Endothelial cell of umbilical vein (primary cell): ENCODE results near the gene AMELX. TPM values are rescaled to one million over a fixed set of nuclear protein-coding genes. Genes with fewer than 3 reads are reported as not detected.
A peak's percentile ranks its signal among the peaks of the same experiment; 100 is the strongest.

Experiments used
- BruUV-seq: library from RNA; stranded (reverse); fragments of 400-500 nt; replicated peaks from 2 replicates; lab custom pipeline; 2021; lab: Mats Ljungman, UMichigan
- CTCF ChIA-PET: fragments of 300-600, 350-600 bp; sonication (Branson Sonifier 250); formaldehyde crosslinking; loops from one replicate; lab custom pipeline; 2021; ENCODE audit warnings: antibody characterized with exemption, inconsistent platforms; lab: Charles Lee
- POLR2A ChIA-PET: fragments of 300-600, 350-600 bp; sonication (Branson Sonifier 250); formaldehyde crosslinking; loops from one replicate; lab custom pipeline; 2021; ENCODE audit warnings: antibody characterized with exemption, inconsistent platforms; lab: Charles Lee
- DNase-seq: peaks from one replicate; pipeline ENCODE4 v3.0.0-alpha.2; 2011; ENCODE audit warnings: low read depth, low spot score
- FAIRE-seq: peaks from 2 replicates; lab custom pipeline; 2011; peaks lifted over from hg19 to GRCh38; lab: Jason Lieb, UNC
- H2AFZ ChIP-seq: 2 replicates; pipeline ENCODE4 v1.6.0; 2012; ENCODE audit warnings: low read depth, low read length, control low read depth, inconsistent platforms
- H3K27ac ChIP-seq: 2 replicates; pipeline ENCODE4 v1.5.1; 2011; ENCODE audit warnings: low read depth, mild to moderate bottlenecking, control low read depth, low read length, moderate library complexity; ENCODE audit not compliant: insufficient read depth
- H3K27me3 ChIP-seq, 2 experiments: 2 replicates each; pipeline versions ENCODE4 v1.6.0 to v1.6.1; 2011; ENCODE audit warnings: low read length in 2 of 2, mixed read lengths in 1 of 2; ENCODE audit not compliant: control insufficient read depth in 2 of 2, insufficient read depth in 2 of 2
- H3K36me3 ChIP-seq, 2 experiments: 2 replicates in 1 of 2; 3 replicates in 1 of 2; pipeline ENCODE4 v1.5.1; 2011; ENCODE audit warnings: low read length in 2 of 2, mild to moderate bottlenecking in 1 of 2, moderate library complexity in 1 of 2; ENCODE audit not compliant: control insufficient read depth in 2 of 2, insufficient read depth in 2 of 2; ENCODE audit errors: extremely low read depth in 1 of 2
- H3K4me1 ChIP-seq: 3 replicates; pipeline ENCODE4 v1.5.1; 2011; ENCODE audit warnings: mild to moderate bottlenecking, low read length; ENCODE audit not compliant: control insufficient read depth, insufficient read depth; ENCODE audit errors: extremely low read depth
- H3K4me2 ChIP-seq: 2 replicates; pipeline ENCODE4 v1.6.1; 2011; ENCODE audit warnings: low read length, control low read depth, mixed read lengths; ENCODE audit not compliant: insufficient read depth
- H3K4me3 ChIP-seq, 3 experiments: fragments of 200-600 bp in 1 of 3; sonication (generic), shearing (Covaris generic) in 1 of 3; replicated peaks in 1 of 3; 2 replicates each; pipeline ENCODE4 v1.5.1; 2011 to 2016; ENCODE audit warnings: control low read depth in 3 of 3, low read length in 3 of 3, mild to moderate bottlenecking in 2 of 3, inconsistent platforms in 1 of 3, low read depth in 1 of 3, moderate library complexity in 1 of 3; ENCODE audit not compliant: insufficient read depth in 1 of 3
- H3K79me2 ChIP-seq: 2 replicates; pipeline ENCODE4 v1.6.0; 2012; ENCODE audit warnings: low read length, inconsistent platforms; ENCODE audit not compliant: control insufficient read depth, insufficient read depth
- H3K9ac ChIP-seq: replicated peaks from 2 replicates; pipeline ENCODE3; 2011; ENCODE audit warnings: low read length, control low read depth; ENCODE audit not compliant: insufficient read depth; ENCODE audit errors: extremely low read depth
- H3K9me1 ChIP-seq: replicated peaks from 3 replicates; pipeline ENCODE4 v1.6.0; 2011; ENCODE audit warnings: mild to moderate bottlenecking, low read length; ENCODE audit not compliant: control insufficient read depth, insufficient read depth; ENCODE audit errors: extremely low read depth
- H3K9me3 ChIP-seq: replicated peaks from 2 replicates; pipeline ENCODE4 v1.5.1; 2012; ENCODE audit warnings: low read length, inconsistent platforms; ENCODE audit not compliant: control insufficient read depth, insufficient read depth
- H4K20me1 ChIP-seq: replicated peaks from 2 replicates; pipeline ENCODE3; 2011; ENCODE audit warnings: mild to moderate bottlenecking, low read length; ENCODE audit not compliant: control insufficient read depth, insufficient read depth; ENCODE audit errors: extremely low read depth
- CTCF ChIP-seq, 2 donors: IDR thresholded peaks; 1 replicate in 1 of 2; 2 replicates in 1 of 2; pipeline ENCODE4 v1.5.1; 2011; ENCODE audit warnings: low read length in 2 of 2, mild to moderate bottlenecking in 2 of 2, moderate library complexity in 2 of 2, control low read depth in 1 of 2, inconsistent platforms in 1 of 2, low read depth in 1 of 2; ENCODE audit not compliant: insufficient read depth in 1 of 2; ENCODE audit errors: extremely low read depth in 1 of 2
- EZH2 ChIP-seq: IDR thresholded peaks from 2 replicates; pipeline ENCODE4 v1.6.1; 2012; ENCODE audit warnings: borderline replicate concordance, low read depth, mild to moderate bottlenecking, moderate library complexity, low read length, inconsistent platforms; ENCODE audit not compliant: severe bottlenecking
- FOS ChIP-seq: IDR thresholded peaks from 2 replicates; pipeline ENCODE4 v1.6.1; 2011; ENCODE audit warnings: mild to moderate bottlenecking, low read length, moderate library complexity, borderline replicate concordance; ENCODE audit not compliant: insufficient read depth
- GATA2 ChIP-seq: IDR thresholded peaks from 2 replicates; pipeline ENCODE4 v1.7.0; 2011; ENCODE audit warnings: low read depth, mild to moderate bottlenecking, moderate library complexity, mixed read lengths, low read length; ENCODE audit not compliant: insufficient read length, insufficient read depth
- JUN ChIP-seq: IDR thresholded peaks from 2 replicates; pipeline ENCODE4 v1.6.1; 2011; ENCODE audit warnings: borderline replicate concordance, low read depth; ENCODE audit not compliant: insufficient read length, insufficient read depth
- MYC ChIP-seq: IDR thresholded peaks from one replicate; pipeline ENCODE4 v1.6.1; 2011; ENCODE audit warnings: mild to moderate bottlenecking, low read depth, low read length
- POLR2A ChIP-seq: IDR thresholded peaks from 2 replicates; pipeline ENCODE4 v1.6.1; 2012; ENCODE audit warnings: low read depth, mild to moderate bottlenecking, control low read depth, low read length
- POLR2AphosphoS5 ChIP-seq: IDR thresholded peaks from 2 replicates; pipeline ENCODE4 v1.6.1; 2012; ENCODE audit warnings: low read depth, mild to moderate bottlenecking, control low read depth, low read length, moderate library complexity; ENCODE audit not compliant: insufficient read depth
- dilution Hi-C: fragments of 300-500 bp; cut with MboI; formaldehyde crosslinking; loops from one replicate; pipeline ENCODE4 v1.15.0; 2019; ENCODE audit warnings: low sequenced_read_pairs; ENCODE audit not compliant: extremely low pct_ligation_motif_present
- intact Hi-C: fragments of 100-400 bp; cut with micrococcal nuclease; formaldehyde crosslinking; loops from one replicate; pipeline ENCODE4 v1.10.0; 2022
- polyA plus RNA-seq, 4 experiments: library from polyadenylated mRNA; depleted of rRNA in 3 of 4; stranded (reverse) in 3 of 4; unstranded in 1 of 4; fragments of >200 nt; gene quantifications; 2 replicates each; pipeline versions ENCODE4 v1.2.1 to v1.2.3, GENCODE V29; 2011 to 2012; ENCODE audit warnings: missing spikeins in 1 of 4
- total RNA-seq: library from RNA; stranded (reverse); gene quantifications from 2 replicates; pipeline ENCODE4 v1.2.3, GENCODE V29; 2021
- TF ChIP-seq, protein P1 (sequence below): IDR thresholded peaks from 2 replicates; pipeline ENCODE4 v1.6.1; 2011; ENCODE audit not compliant: insufficient read depth, insufficient read length

Gene AMELX
- total and polyA plus RNA-seq, 2 donors (not counting 3 experiments of a cell fraction or from before 2014, with no cell fraction given) = not detected

GRCh38 chrX:11329021-11329420 is 35.8 kb downstream of the AMELX start:
- no TSS peak for BruUV-seq
- Histone ChIP-seq H3K36me3 (no peaks in the 10 kb centered on the region), H3K27ac (no peak overlapping the region), H3K9me1 (no peaks in the 10 kb centered on the region), H3K27me3 (no peaks in the 10 kb centered on the region), H3K4me3 (no peak overlapping the region), H3K4me2 (no peak overlapping the region), H3K79me2 (no peaks in the 10 kb centered on the region), H3K9ac (no peak overlapping the region), H3K4me1 (no peaks in the 10 kb centered on the region), H3K9me3 (no peaks in the 10 kb centered on the region), H2AFZ (no peak overlapping the region), H4K20me1 (no peaks in the 10 kb centered on the region)
- DNase-seq (peak; percentile 48), FAIRE-seq (peak; percentile 59)
- ChIA-PET CTCF (interaction anchor here (0.9 to 1.0 kb wide), 2 partner anchors 9 to 12 kb away, joined by 3 read pairs; no protein-coding TSS in a partner anchor), POLR2A (no interaction called here)
- TF ChIP-seq POLR2A (no peak), POLR2AphosphoS5 (no peak), EZH2 (no peak), JUN (peak; percentile 37), FOS (peak; percentile 51), CTCF (IDR thresholded peaks at IDR 0.05; ENCODE audit: extremely low read depth in 1 of 2, insufficient read depth in 1 of 2, low read depth in 1 of 2, low read length in 2 of 2) (no peak), MYC (no peak), GATA2 (peak; percentile 9)
- TF ChIP-seq, protein P1, sequence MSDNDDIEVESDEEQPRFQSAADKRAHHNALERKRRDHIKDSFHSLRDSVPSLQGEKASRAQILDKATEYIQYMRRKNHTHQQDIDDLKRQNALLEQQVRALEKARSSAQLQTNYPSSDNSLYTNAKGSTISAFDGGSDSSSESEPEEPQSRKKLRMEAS = no peak
- intact Hi-C loops = no loop called here
- dilution Hi-C loops = no loop called here
